B cell (primary cell): Measurements from ENCODE around the gene OSBPL1A. TPM values are rescaled to one million over a fixed set of nuclear protein-coding genes. Genes with fewer than 3 reads are reported as not detected.

ENCODE experiments used
- ATAC-seq: fragments of 200-7000 bp; cut with Tn5 transposase; one replicate; pipeline ENCODE4 v1.10.0; 2021; ENCODE audit warnings: low read depth, mild to moderate bottlenecking, moderate number of reproducible peaks, moderate library complexity
- CTCF ChIA-PET: fragments of 350-600 bp; sonication (Branson Sonifier 250); formaldehyde crosslinking; loops from one replicate; lab custom pipeline; 2021; ENCODE audit warnings: antibody characterized with exemption, inconsistent platforms; lab: Charles Lee
- POLR2A ChIA-PET: fragments of 350-600 bp; sonication (Branson Sonifier 250); formaldehyde crosslinking; loops from one replicate; lab custom pipeline; 2021; ENCODE audit warnings: antibody characterized with exemption; lab: Charles Lee
- DNase-seq: peaks from one replicate; pipeline ENCODE4 v3.0.0; 2013
- H2AFZ ChIP-seq: 2 replicates; pipeline ENCODE4 v1.6.1; 2012; ENCODE audit warnings: mild to moderate bottlenecking, low read depth, low read length; ENCODE audit not compliant: insufficient read depth, poor library complexity, severe bottlenecking
- H3K27ac ChIP-seq, 2 donors: 1 replicate in 1 of 2; 2 replicates in 1 of 2; pipeline ENCODE4 v1.5.1; 2012 to 2013; ENCODE audit warnings: low read length in 2 of 2, mild to moderate bottlenecking in 2 of 2, moderate library complexity in 1 of 2
- H3K27me3 ChIP-seq, 4 experiments: fragments of 200-600 bp in 1 of 4; sonication (generic) in 1 of 4; replicated peaks in 1 of 4; 1 replicate in 2 of 4; 2 replicates in 2 of 4; pipeline versions ENCODE4 v1.6.1 to v1.7.0; 2013 to 2016; ENCODE audit warnings: low read length in 3 of 4, mild to moderate bottlenecking in 2 of 4, mixed read lengths in 1 of 4, moderate library complexity in 1 of 4; ENCODE audit not compliant: insufficient read depth in 4 of 4, control insufficient read depth in 3 of 4; ENCODE audit errors: control extremely low read depth in 1 of 4
- H3K36me3 ChIP-seq, 2 experiments: replicated peaks in 1 of 2; 1 replicate in 1 of 2; 2 replicates in 1 of 2; pipeline versions ENCODE4 v1.6.1 to v1.7.1; 2013; ENCODE audit warnings: low read length in 1 of 2; ENCODE audit not compliant: insufficient read depth in 2 of 2, control insufficient read depth in 1 of 2; ENCODE audit errors: control extremely low read depth in 1 of 2, extremely low read depth in 1 of 2
- H3K4me1 ChIP-seq, 2 donors: fragments of 200-600 bp in 1 of 2; sonication (generic) in 1 of 2; 1 replicate in 1 of 2; 2 replicates in 1 of 2; pipeline versions ENCODE4 v1.5.1 to v1.6.1; 2013 to 2017; ENCODE audit warnings: low read length in 2 of 2; ENCODE audit not compliant: control insufficient read depth in 2 of 2, insufficient read depth in 2 of 2
- H3K4me2 ChIP-seq: replicated peaks from 2 replicates; pipeline ENCODE3; 2012; ENCODE audit warnings: mild to moderate bottlenecking, low read depth, low read length; ENCODE audit not compliant: poor library complexity, severe bottlenecking
- H3K4me3 ChIP-seq, 5 experiments: fragments of 200-600 bp in 1 of 5; sonication (generic) in 1 of 5; 1 replicate in 3 of 5; 2 replicates in 2 of 5; pipeline versions ENCODE4 v1.5.1 to v1.7.0; 2011 to 2016; ENCODE audit warnings: low read length in 4 of 5, mild to moderate bottlenecking in 4 of 5, low read depth in 2 of 5, control low read depth in 1 of 5, moderate library complexity in 1 of 5; ENCODE audit not compliant: insufficient read depth in 1 of 5; ENCODE audit errors: control extremely low read depth in 1 of 5, extremely low read depth in 1 of 5
- H3K79me2 ChIP-seq: fragments of 200-600 bp; sonication (generic); one replicate; pipeline ENCODE4 v1.6.0; 2016; ENCODE audit warnings: low read length; ENCODE audit not compliant: control insufficient read depth, insufficient read depth
- H3K9ac ChIP-seq: fragments of 200-600 bp; sonication (generic); 2 replicates; pipeline ENCODE4 v1.6.1; 2017; ENCODE audit warnings: mild to moderate bottlenecking, low read length, moderate library complexity
- H3K9me3 ChIP-seq, 3 donors: one replicate each; pipeline versions ENCODE4 v1.6.1 to v1.7.1; 2013; ENCODE audit warnings: low read length in 2 of 3; ENCODE audit not compliant: control insufficient read depth in 2 of 3, insufficient read depth in 1 of 3; ENCODE audit errors: control extremely low read depth in 1 of 3
- H4K20me1 ChIP-seq: 2 replicates; pipeline ENCODE4 v1.6.0; 2012; ENCODE audit warnings: mild to moderate bottlenecking, low read length; ENCODE audit not compliant: insufficient read depth, control insufficient read depth, poor library complexity, severe bottlenecking
- H3K27ac Mint-ChIP-seq: one replicate; pipeline ENCODE4 v1.8.0; 2021; ENCODE audit warnings: mixed read lengths
- H3K27me3 Mint-ChIP-seq: one replicate; pipeline ENCODE4 v1.8.0; 2021; ENCODE audit warnings: mixed read lengths
- H3K4me1 Mint-ChIP-seq: one replicate; pipeline ENCODE4 v1.8.0; 2021; ENCODE audit warnings: mixed read lengths
- H3K4me3 Mint-ChIP-seq: one replicate; pipeline ENCODE4 v1.8.0; 2021; ENCODE audit warnings: mixed read lengths
- H3K9me3 Mint-ChIP-seq: one replicate; pipeline ENCODE4 v1.8.0; 2022; ENCODE audit warnings: mixed read lengths; ENCODE audit not compliant: insufficient read depth
- CTCF ChIP-seq: fragments of 200-600 bp; IDR thresholded peaks from one replicate; pipeline ENCODE4 v1.8.0; 2022; ENCODE audit warnings: antibody characterized with exemption, mild to moderate bottlenecking
- EZH2 ChIP-seq: IDR thresholded peaks from 2 replicates; pipeline ENCODE4 v1.6.1; 2012; ENCODE audit warnings: borderline replicate concordance, low read depth, mild to moderate bottlenecking, moderate library complexity, low read length; ENCODE audit not compliant: insufficient read depth, poor library complexity, severe bottlenecking
- WGBS: methylation state at CpG from one replicate; pipeline ENCODE4 v1.1.5; 2013; ENCODE audit warnings: missing lambda C conversion rate; ENCODE audit not compliant: insufficient coverage; 5-methylcytosine and 5-hydroxymethylcytosine counted together
- intact Hi-C: fragments of 100-400 bp; cut with micrococcal nuclease; formaldehyde crosslinking; loops from one replicate; pipeline ENCODE4 v1.10.0; 2022
- polyA plus RNA-seq: library from polyadenylated mRNA; depleted of rRNA; stranded (reverse); fragments of >200 nt; gene quantifications from 2 replicates; pipeline ENCODE4 v1.2.3, GENCODE V29; 2012
- total RNA-seq, 2 donors: library from RNA; stranded (reverse); fragments of 120-200 nt in 1 of 2; gene quantifications; 1 replicate in 1 of 2; 2 replicates in 1 of 2; pipeline versions ENCODE4 v1.2.3 to v1.2.4, GENCODE V29; 2013 to 2022

OSBPL1A gene
- total and polyA plus RNA-seq, 2 donors (not counting 1 experiment from before 2014, with no cell fraction given): 0.57 to 0.86 TPM

DNA sequence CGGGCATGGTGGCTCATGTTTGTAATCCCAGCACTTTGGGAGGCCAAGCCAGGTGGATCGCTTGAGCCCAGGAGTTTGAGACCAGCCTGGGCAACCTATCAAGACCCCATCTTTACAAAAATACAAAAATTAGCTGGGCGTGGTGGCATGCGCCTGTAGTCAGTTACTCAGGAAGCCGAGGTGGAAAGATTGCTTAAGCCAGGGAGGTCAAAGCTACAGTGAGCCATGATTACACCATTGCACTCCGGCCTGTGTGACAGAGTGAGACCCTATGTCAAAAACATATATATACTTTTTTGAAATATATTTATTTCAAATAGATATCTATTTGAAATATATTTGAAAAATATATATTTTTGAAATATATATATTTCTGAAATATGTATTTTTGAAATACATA lies 10.9 kb downstream of the OSBPL1A start:
- WGBS: 88% methylated on average over 4 of the region's 6 CpGs
- CTCF ChIA-PET: no interaction called here
- no peak for ATAC-seq

DNA sequence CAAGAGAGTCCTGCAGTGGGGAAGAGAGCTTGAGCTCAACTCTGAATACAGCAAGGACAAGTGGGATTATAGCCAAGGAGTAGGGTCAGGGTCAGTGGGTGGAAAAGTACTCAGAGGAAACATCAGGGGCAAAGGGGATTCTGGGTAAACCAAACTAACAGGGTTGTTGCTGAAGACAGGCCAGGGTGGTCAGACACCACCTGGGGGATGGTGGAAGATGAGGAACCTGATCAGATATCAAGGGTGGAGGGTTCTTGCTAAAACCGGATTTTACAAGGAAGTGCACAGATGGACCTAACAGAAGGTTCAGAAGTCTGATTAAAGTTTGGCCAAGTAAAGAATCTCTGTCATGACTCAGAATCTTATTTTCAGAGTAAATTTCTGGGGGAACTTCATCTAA lies 16.5 kb downstream of the OSBPL1A start:
- H3K4me1 ChIP-seq: no peaks in the 10 kb centered on the region
- no peak overlapping the region for H3K4me2 ChIP-seq
- TF ChIP-seq EZH2: no peak
- no peak for TF ChIP-seq CTCF
- no peak overlapping the region for H3K4me3 ChIP-seq
- ChIA-PET POLR2A (interaction anchor here (0.6 kb wide), 1 partner anchor 34 kb away, joined by 6 read pairs; no protein-coding TSS in a partner anchor), CTCF (interaction anchor here (1.1 kb wide), 1 partner anchor 15 kb away, joined by 3 read pairs; no protein-coding TSS in a partner anchor)
- H3K79me2 ChIP-seq: no peaks in the 10 kb centered on the region
- ATAC-seq (no peak), DNase-seq (no peak)
- intact Hi-C loops: no loop called here
- no peaks in the 10 kb centered on the region for H3K36me3 ChIP-seq
- H3K27ac Mint-ChIP-seq: no peak overlapping the region
- peaks cover 8% of the 10 kb centered on the region for H3K27me3 Mint-ChIP-seq
- no peak overlapping the region for H3K9ac ChIP-seq
- H2AFZ ChIP-seq: no peak overlapping the region
- no peak overlapping the region for H3K27ac ChIP-seq
- H3K4me3 Mint-ChIP-seq: no peak overlapping the region
- no peaks in the 10 kb centered on the region for H3K9me3 ChIP-seq
- H4K20me1 ChIP-seq: no peaks in the 10 kb centered on the region
- H3K9me3 Mint-ChIP-seq: no peaks in the 10 kb centered on the region
- WGBS: no CpG with 5 or more reads among the region's 1 CpG
- H3K27me3 ChIP-seq: no peaks in the 10 kb centered on the region
- no peaks in the 10 kb centered on the region for H3K4me1 Mint-ChIP-seq

More for the DNA sequence above, 10.9 kb downstream of the OSBPL1A start:
- TF ChIP-seq CTCF: no peak
- POLR2A ChIA-PET: no interaction called here
- Mint-ChIP-seq H3K27ac (no peak overlapping the region), H3K4me1 (no peaks in the 10 kb centered on the region), H3K27me3 (peaks cover 18% of the 10 kb centered on the region), H3K4me3 (no peak overlapping the region), H3K9me3 (no peaks in the 10 kb centered on the region)
- Histone ChIP-seq H3K27ac (no peak overlapping the region), H3K9ac (no peak overlapping the region), H3K4me1 (no peaks in the 10 kb centered on the region), H3K36me3 (no peaks in the 10 kb centered on the region), H3K79me2 (no peaks in the 10 kb centered on the region), H3K9me3 (peaks cover 0 to 2% (median 0%) of the 10 kb centered on the region in 3 donors), H3K27me3 (no peaks in the 10 kb centered on the region), H2AFZ (no peak overlapping the region), H3K4me3 (no peak overlapping the region), H3K4me2 (no peak overlapping the region), H4K20me1 (no peaks in the 10 kb centered on the region)
- no peak for DNase-seq
- intact Hi-C loops: no loop called here
